Colonic mucosa (tissue), 4 donors: ENCODE data around the gene HNRNPD. TPM values are rescaled to one million over a fixed set of nuclear protein-coding genes. Genes with fewer than 3 reads are reported as not detected.
A peak's percentile ranks its signal among the peaks of the same experiment; 100 is the strongest.
"Not testable (repeated sequence)": the region's sequence is repeated elsewhere in the genome, so short reads cannot be mapped to it uniquely, and the experiment has no call there.

Experiments used
- DNase-seq: peaks from one replicate; pipeline ENCODE4 v3.0.0-alpha.2; 2020
- H3K27ac ChIP-seq: fragments of 200-600 bp; one replicate; pipeline ENCODE4 v1.8.0; 2021
- H3K27me3 ChIP-seq: fragments of 200-600 bp; one replicate; pipeline ENCODE4 v1.8.0; 2021
- H3K36me3 ChIP-seq: fragments of 200-600 bp; one replicate; pipeline ENCODE4 v1.8.0; 2021
- H3K4me1 ChIP-seq: fragments of 200-600 bp; one replicate; pipeline ENCODE4 v1.8.0; 2021; ENCODE audit warnings: mild to moderate bottlenecking
- H3K4me3 ChIP-seq: fragments of 200-600 bp; one replicate; pipeline ENCODE4 v1.8.0; 2021
- H3K9ac ChIP-seq, 2 donors: one replicate each; pipeline ENCODE4 v1.7.0; 2013; ENCODE audit warnings: control low read depth in 2 of 2, low read depth in 2 of 2, low read length in 2 of 2
- H3K9me3 ChIP-seq: fragments of 200-600 bp; one replicate; pipeline ENCODE4 v1.8.0; 2021
- CTCF ChIP-seq: fragments of 200-600 bp; IDR thresholded peaks from one replicate; pipeline ENCODE4 v1.8.0; 2022; ENCODE audit warnings: antibody characterized with exemption, mild to moderate bottlenecking
- intact Hi-C: fragments of 100-400 bp; cut with DNase I; formaldehyde crosslinking; loops from one replicate; pipeline ENCODE4 v1.14.1; 2022
- total RNA-seq, 2 donors: library from RNA; stranded (reverse); fragmentation: NEBNext Ultra II Directional in 1 of 2; extraction: Animal tissue kit (Norgen Biotek cat#: 25700) in 1 of 2; gene quantifications; one replicate each; pipeline ENCODE4 v1.2.1, GENCODE V29; 2021
- donor health status: healthy.
- donor health status: DM: no; HTN: no; CAD: no.
- donor health status: DM: no; HTN: no; CAD: no.

HNRNPD gene
- total RNA-seq, 2 donors from 2014 or later: 145 to 181 TPM

GRCh38 chr4:82372517-82373485, 990 bp downstream of the HNRNPD start:
- TF ChIP-seq CTCF: no peak

GRCh38 chr4:82371497-82371896, 2.3 kb downstream of the HNRNPD start:
- Histone ChIP-seq H3K27me3 (no peaks in the 10 kb centered on the region), H3K4me1 (peaks cover 11% of the 10 kb centered on the region), H3K9me3 (no peaks in the 10 kb centered on the region), H3K36me3 (no peaks in the 10 kb centered on the region), H3K4me3 (peak overlapping the region; percentile 59), H3K27ac (no peak overlapping the region), H3K9ac (peak overlapping the region in 1 of 2 donors; percentile 95)
- intact Hi-C loops: loop anchor here (5.0 kb wide), 1 partner anchor 641 kb away; the partner anchor contains the start of gene LIN54
- no peak for DNase-seq
- TF ChIP-seq CTCF: no peak

More at GRCh38 chr4:82372517-82373485, 990 bp downstream of the HNRNPD start:
- Histone ChIP-seq H3K4me1 (peaks cover 9% of the 10 kb centered on the region), H3K36me3 (no peaks in the 10 kb centered on the region), H3K27ac (peak overlapping the region; percentile 98), H3K9ac (peak overlapping the region; percentile 95 to 99), H3K27me3 (no peaks in the 10 kb centered on the region), H3K9me3 (no peaks in the 10 kb centered on the region), H3K4me3 (peak overlapping the region; percentile 59)
- intact Hi-C loops: loop anchor here (5.0 kb wide), 1 partner anchor 640 kb away; the partner anchor contains the start of gene LIN54
- peak; percentile 91 for DNase-seq

- no peak for TF ChIP-seq CTCF
- H3K36me3 ChIP-seq: no peaks in the 10 kb centered on the region
- no peaks in the 10 kb centered on the region for H3K9me3 ChIP-seq
- DNase-seq: no peak
- H3K27me3 ChIP-seq: no peaks in the 10 kb centered on the region
- H3K9ac ChIP-seq: no peak overlapping the region
- intact Hi-C loops: loop anchor here (10.0 kb wide), 1 partner anchor 83 kb away; no protein-coding TSS in a partner anchor
- no peak overlapping the region for H3K27ac ChIP-seq
- H3K4me1 ChIP-seq: peaks cover 15% of the 10 kb centered on the region
- H3K4me3 ChIP-seq: no peak overlapping the region
Observed at GRCh38 chr4:82367438-82368097, 6.2 kb downstream of the HNRNPD start.

GRCh38 chr4:82366431-82366830, 7.4 kb downstream of the HNRNPD start:
- H3K4me1 ChIP-seq: peaks cover 15% of the 10 kb centered on the region
- intact Hi-C loops: loop anchor here (10.0 kb wide), 1 partner anchor 82 kb away; no protein-coding TSS in a partner anchor

GRCh38 chr4:82363896-82364487, 9.8 kb downstream of the HNRNPD start:
- no peaks in the 10 kb centered on the region for H3K9me3 ChIP-seq

More at GRCh38 chr4:82366431-82366830, 7.4 kb downstream of the HNRNPD start:
- H3K27me3 ChIP-seq, H3K27ac ChIP-seq, H3K9ac ChIP-seq, H3K4me3 ChIP-seq, H3K9me3 ChIP-seq, DNase-seq, H3K36me3 ChIP-seq: not testable (repeated sequence)

More at GRCh38 chr4:82363896-82364487, 9.8 kb downstream of the HNRNPD start:
- Histone ChIP-seq H3K9ac (no peak overlapping the region), H3K27me3 (no peaks in the 10 kb centered on the region), H3K36me3 (no peaks in the 10 kb centered on the region), H3K4me1 (peaks cover 15% of the 10 kb centered on the region), H3K4me3 (no peak overlapping the region), H3K27ac (no peak overlapping the region)
- TF ChIP-seq CTCF: no peak
- intact Hi-C loops: loop anchor here (10.0 kb wide), 1 partner anchor 79 kb away; no protein-coding TSS in a partner anchor
- no peak for DNase-seq
